GM19239 (cell line): ENCODE measurements around the gene AHR.
"Not testable (repeated sequence)": the region's sequence is repeated elsewhere in the genome, so short reads cannot be mapped to it uniquely, and the experiment has no call there.

ENCODE experiments used
- DNase-seq: peaks from one replicate; pipeline ENCODE4 v3.0.0; 2011; ENCODE audit warnings: low spot score; ENCODE audit not compliant: insufficient read length
- FAIRE-seq: peaks from 2 replicates; lab custom pipeline; 2011; peaks lifted over from hg19 to GRCh38; lab: Jason Lieb, UNC

Gene AHR

GRCh38 chr7:17369691-17370426 is 71.4 kb downstream of the AHR start:
- FAIRE-seq (no peak), DNase-seq (no peak)

DNA sequence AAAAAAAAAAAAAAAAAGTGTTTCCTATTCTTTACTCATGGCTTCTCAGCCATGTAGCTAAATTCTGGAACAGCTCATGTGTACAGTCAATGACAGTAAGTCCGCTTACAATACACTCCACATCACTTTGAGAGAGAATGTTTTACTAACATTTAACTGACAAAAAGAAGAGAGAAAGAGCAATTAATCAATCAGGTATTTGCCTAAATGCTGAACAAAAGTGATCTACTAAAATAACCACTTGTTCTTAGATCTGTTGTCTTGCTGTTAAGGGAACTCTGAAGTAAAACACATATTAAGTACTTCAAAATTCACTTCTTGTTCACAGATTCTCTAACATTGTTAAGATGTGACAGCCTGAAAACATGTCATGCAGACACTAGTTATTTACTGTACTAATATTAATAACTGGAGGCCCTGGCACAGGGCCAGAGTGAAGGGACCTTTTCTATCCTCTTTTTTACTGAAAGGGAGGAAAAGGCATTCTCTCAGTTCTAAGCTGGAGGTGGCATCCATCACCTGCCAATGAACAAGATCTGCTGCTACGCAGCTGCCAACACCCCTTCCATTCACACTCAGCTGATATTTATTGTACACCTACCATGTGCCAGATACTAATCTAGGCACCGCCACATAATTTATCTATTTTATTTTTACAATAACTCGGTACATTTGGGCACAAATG is 72.6 kb downstream of the AHR start:
- no peak for DNase-seq

DNA sequence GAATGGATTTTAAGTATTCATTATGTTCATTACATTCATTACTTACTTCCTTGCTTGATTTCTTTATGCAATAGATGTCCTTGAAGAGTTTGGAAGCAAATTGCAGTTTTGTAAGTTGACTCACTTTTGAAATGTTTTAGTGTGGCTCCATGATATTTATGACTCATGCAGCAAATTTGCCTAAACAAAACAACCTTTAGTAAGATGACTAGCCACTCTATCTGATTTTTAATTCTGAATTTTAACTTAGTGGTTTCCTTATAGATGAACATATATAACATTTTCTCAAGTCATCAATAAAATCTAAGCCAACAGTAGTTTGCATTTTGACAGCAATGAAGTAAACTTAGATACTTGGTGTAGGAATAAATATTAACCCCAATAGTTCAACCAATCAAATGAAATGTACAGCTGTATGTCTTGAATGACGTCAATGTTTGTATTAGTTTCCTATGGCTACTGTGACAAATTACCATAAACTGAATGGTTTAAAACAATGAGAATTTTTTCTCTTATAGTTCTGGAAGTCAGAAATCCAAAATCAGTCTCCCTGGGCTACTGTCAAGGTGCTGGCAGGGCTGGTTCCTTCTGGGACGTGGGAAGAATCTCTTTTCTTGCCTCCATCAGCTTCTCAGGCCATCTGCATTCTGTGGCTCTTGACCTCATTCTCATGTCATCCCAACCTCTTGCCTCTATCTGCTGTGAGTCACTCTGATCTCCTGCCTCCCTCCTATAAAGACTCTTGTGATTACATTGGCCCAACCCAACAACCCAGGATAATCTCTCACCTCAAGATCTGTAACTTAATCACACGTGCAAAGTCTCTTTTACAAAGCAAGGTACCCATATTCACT is 73.4 kb downstream of the AHR start:
- FAIRE-seq, result no peak

More for the DNA sequence above, 72.6 kb downstream of the AHR start:
- FAIRE-seq, result no peak

DNA sequence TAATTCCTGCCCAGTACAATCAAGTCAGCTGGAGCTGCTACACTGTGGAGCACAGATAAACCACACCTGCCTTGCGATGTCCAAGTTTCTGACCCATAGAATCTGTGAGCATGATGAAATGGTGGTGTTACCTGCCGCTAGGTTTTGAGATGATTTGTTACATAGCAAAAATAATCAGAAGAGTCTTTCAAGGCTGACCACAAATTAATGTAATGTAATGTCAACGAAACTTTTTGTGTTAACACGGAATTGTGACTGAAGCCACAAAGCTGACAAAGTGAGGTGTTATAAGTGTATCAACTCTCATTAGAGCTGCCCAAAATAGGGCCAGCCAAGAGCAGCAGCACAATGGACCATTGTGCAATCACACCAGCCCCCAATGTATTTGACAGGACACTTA is 75.7 kb downstream of the AHR start:
- FAIRE-seq (no peak), DNase-seq (no peak)

More for the DNA sequence above, 73.4 kb downstream of the AHR start:
- no peak for DNase-seq

DNA sequence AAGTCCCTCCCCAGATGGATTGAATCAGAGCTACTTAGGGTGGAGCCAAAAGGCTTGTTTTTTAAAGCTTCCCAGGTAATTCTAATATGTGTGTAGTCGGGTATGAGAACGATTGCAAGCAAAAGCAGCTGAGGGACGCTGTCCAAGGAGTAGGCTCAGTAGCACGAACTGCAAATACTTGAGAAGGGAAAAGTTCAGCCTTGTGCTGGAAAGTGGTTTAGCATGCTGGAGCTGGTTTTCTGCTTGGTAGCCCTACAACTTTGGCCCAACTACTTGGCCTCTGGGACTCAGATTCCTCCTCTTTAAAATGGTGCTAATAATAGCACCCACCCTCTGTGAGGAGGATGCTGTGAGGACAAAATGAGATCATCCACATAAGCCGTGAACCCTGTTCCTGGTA is 76.2 kb downstream of the AHR start:
- DNase-seq, result no peak
- no peak for FAIRE-seq

GRCh38 chr7:17376595-17376994 is 78.1 kb downstream of the AHR start:
- FAIRE-seq (peak; percentile 23), DNase-seq (no peak)

DNA sequence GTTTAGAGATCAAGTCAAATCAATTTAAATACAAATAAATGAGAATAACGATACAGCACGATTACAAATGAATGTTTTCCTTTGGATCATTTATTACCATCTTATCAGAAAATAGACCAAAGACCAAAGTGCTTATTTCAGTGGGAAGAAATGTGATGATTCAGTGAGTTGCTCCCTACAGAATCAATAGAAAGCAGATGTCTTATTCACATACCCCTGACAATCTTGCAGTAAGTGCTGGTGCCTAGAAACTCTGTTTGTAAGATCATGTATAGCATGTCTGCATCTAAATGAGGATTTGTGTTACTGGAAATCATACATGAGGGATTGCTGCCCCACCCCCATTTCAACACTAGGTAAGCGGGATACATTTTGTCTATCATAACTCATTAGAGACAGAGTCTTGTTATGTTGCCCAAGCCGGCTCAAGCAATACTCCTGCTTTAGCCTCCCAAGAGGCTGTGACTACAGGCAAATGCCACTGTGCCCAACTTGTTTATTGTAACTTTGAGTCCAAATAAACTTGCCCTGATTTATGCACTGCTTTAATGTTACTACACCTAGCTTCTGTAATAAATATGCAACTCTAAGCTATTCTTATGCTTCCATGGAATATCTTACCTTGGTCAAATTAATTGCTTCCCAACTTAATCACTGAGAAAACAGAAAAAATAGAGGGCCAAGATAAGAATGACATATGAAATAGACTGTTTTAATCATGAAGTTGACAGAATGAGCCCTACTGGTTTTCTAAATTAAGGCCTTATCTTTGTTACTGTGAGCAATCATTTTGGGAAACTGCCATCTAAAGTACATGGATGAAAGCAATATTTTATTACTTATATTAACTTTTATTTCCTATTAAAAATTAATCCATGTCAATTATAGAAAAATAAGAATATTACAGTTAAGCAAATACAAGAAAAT is 82.5 kb downstream of the AHR start:
- no peak for DNase-seq
- no peak for FAIRE-seq

DNA sequence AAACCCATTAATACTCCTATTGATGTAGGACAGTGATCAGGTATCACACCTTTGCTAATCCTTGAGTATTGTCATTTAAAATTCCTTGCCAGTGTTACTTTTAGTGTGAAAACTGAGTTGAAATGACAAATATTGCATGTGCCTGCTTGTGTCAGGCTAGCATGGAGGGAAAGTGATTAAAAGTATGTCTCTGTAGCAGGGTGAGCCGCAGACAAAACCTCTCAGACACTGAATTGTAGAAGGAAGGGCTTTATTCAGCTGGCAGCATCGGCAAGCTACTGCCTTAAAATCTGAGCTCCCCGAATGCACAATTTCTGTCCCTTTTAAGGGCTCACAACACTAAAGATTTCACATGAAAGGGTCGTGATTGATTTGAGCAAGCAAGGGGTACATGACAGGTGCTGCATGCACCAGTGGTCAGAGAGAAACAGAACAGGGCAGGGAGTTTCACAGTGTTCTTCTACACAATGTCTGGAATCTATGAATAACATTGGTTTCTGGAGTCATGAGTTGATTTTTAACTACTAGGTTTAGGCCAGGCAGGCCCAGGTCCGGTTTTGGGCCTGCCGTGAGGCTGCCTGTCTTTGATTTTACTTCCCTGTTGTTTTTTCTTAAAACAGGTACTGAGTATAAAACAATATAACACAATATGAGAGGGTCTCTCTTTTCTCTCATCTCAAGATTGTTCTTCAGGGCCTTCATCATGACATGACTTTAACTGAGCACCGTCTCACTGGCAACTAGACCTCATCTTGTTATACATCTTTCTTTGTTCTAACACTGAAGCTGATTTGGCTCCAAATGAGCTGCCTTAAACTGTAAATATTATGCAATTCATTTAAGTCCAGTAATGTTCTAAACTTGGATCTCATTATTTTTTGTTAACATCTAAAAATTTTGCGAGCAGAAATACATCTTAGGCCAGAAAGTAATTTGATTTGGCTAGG is 84.2 kb downstream of the AHR start:
- DNase-seq, result not testable (repeated sequence)
- peak; percentile 90 for FAIRE-seq

DNA sequence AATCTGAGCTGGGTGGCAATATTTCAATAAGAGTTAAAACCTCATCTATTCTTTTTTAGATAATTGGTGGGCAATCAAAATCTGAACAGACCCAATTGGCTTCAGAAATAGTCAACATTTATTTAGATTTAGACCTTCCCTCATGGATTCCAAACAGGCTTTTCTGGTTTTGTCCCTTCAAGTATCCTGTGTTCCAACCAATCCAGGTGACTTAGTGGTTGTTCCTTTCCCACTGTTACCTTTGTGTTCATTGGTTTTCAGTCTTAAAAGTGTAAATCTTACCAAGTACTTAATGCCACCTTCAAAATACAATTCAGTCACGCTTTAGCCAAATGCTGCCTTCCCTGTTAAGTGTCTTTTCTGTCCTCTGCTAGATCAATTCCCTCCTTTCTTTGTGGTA is 85.9 kb downstream of the AHR start:
- FAIRE-seq (no peak), DNase-seq (no peak)

- DNase-seq (no peak), FAIRE-seq (no peak)
Observed at GRCh38 chr7:17385612-17386011, 87.2 kb downstream of the AHR start.

GRCh38 chr7:17390392-17390791 is 91.9 kb downstream of the AHR start:
- no peak for FAIRE-seq
- DNase-seq, result no peak

- FAIRE-seq (no peak), DNase-seq (no peak)
Observed at GRCh38 chr7:17391366-17391765, 92.9 kb downstream of the AHR start.

DNA sequence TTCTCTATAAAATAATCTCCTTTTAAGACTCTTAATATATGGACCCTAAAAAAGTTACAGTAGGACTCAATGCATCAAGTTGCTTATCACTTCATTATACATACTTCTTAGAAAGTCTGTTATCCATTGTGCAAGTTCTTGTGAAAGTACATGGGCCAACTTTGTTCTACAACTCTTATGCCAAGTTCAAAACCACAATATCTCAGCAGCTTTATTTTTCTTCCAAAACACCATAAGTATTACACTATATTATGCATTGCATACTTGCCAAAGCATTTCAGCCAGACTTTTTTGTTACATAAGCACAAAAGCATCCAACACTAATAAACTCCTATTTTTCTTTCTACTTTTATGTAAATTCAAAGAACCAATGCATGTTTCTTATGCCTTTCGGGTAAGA is 94.4 kb downstream of the AHR start:
- FAIRE-seq, result no peak
- no peak for DNase-seq

- FAIRE-seq, DNase-seq: not testable (repeated sequence)
Observed at GRCh38 chr7:17394563-17394962, 96.1 kb downstream of the AHR start.
